ENCODE results near the gene FYN. TPM values are rescaled to one million over a fixed set of nuclear protein-coding genes. Genes with fewer than 3 reads are reported as not detected.
"Not testable (repeated sequence)": the region's sequence is repeated elsewhere in the genome, so short reads cannot be mapped to it uniquely, and the experiment has no call there.

Gene FYN
- total RNA-seq, 1 experiment from 2014 or later: 13.9 TPM

- no peak for DNase-seq (ENCODE audit: low spot score)
Measured at GRCh38 chr6:111852725-111853124, 20.5 kb downstream of the FYN start.

- DNase-seq (ENCODE audit: low spot score): no peak
Measured at GRCh38 chr6:111850295-111850937, 22.8 kb downstream of the FYN start.

GRCh38 chr6:111849298-111849697 is 24.0 kb downstream of the FYN start:
- DNase-seq (ENCODE audit: low spot score): no peak

- DNase-seq (ENCODE audit: low spot score): no peak
Measured at GRCh38 chr6:111848262-111848812, 24.9 kb downstream of the FYN start.

- no peak for DNase-seq (ENCODE audit: low spot score)
Measured at GRCh38 chr6:111846492-111847409, 26.5 kb downstream of the FYN start.

GRCh38 chr6:111846066-111846465 is 27.2 kb downstream of the FYN start:
- no peak for DNase-seq (ENCODE audit: low spot score)

GRCh38 chr6:111845441-111845871 is 27.8 kb downstream of the FYN start:
- DNase-seq (ENCODE audit: low spot score): no peak

- no peak for DNase-seq (ENCODE audit: low spot score)
Measured at GRCh38 chr6:111844921-111845320, 28.3 kb downstream of the FYN start.

- no peak for DNase-seq (ENCODE audit: low spot score)
Measured at GRCh38 chr6:111844376-111844775, 28.9 kb downstream of the FYN start.

- no peak for DNase-seq (ENCODE audit: low spot score)
Measured at GRCh38 chr6:111843347-111844147, 29.7 kb downstream of the FYN start.

GRCh38 chr6:111842891-111843290 is 30.4 kb downstream of the FYN start:
- DNase-seq (ENCODE audit: low spot score): no peak

GRCh38 chr6:111842271-111842822 is 30.9 kb downstream of the FYN start:
- DNase-seq (ENCODE audit: low spot score): no peak

- no peak for DNase-seq (ENCODE audit: low spot score)
Measured at GRCh38 chr6:111841822-111842221, 31.4 kb downstream of the FYN start.

- no peak for DNase-seq (ENCODE audit: low spot score)
Measured at GRCh38 chr6:111840803-111841202, 32.4 kb downstream of the FYN start.

GRCh38 chr6:111838749-111839484 is 34.3 kb downstream of the FYN start:
- DNase-seq (ENCODE audit: low spot score): no peak

- no peak for DNase-seq (ENCODE audit: low spot score)
Measured at GRCh38 chr6:111837641-111838500, 35.4 kb downstream of the FYN start.

- no peak for DNase-seq (ENCODE audit: low spot score)
Measured at GRCh38 chr6:111837007-111837406, 36.2 kb downstream of the FYN start.

GRCh38 chr6:111835807-111836206 is 37.4 kb downstream of the FYN start:
- no peak for DNase-seq (ENCODE audit: low spot score)

- not testable (repeated sequence) for DNase-seq (ENCODE audit: low spot score)
Measured at GRCh38 chr6:111835398-111835797, 37.9 kb downstream of the FYN start.

- DNase-seq (ENCODE audit: low spot score): no peak
Measured at GRCh38 chr6:111834356-111834755, 38.9 kb downstream of the FYN start.
